ENCODE data around the gene SH3RF3. TPM values are rescaled to one million over a fixed set of nuclear protein-coding genes. Genes with fewer than 3 reads are reported as not detected.

Gene SH3RF3
- total RNA-seq, 1 donor from 2014 or later = 0.28 TPM

- H3K9me3 Mint-ChIP-seq = peaks cover 25% of the 10 kb centered on the region
These were observed 41.8 kb upstream of the SH3RF3 start for GRCh38 chr2:109087055-109087663.

GRCh38 chr2:109089602-109090300 is 39.3 kb upstream of the SH3RF3 start:
- DNase-seq (ENCODE audit: low spot score) = no peak
- Histone ChIP-seq H3K27ac (no peak overlapping the region), H3K36me3 (no peaks in the 10 kb centered on the region), H3K4me2 (no peak overlapping the region), H3K4me3 (no peak overlapping the region), H4K20me1 (ENCODE audit: low read depth) (no peaks in the 10 kb centered on the region), H3K27me3 (no peaks in the 10 kb centered on the region), H3K9me3 (ENCODE audit: low read depth) (peaks cover 12% of the 10 kb centered on the region), H3K79me2 (ENCODE audit: low read depth) (no peaks in the 10 kb centered on the region), H3K4me1 (no peaks in the 10 kb centered on the region), H3K9ac (no peak overlapping the region), H3F3A (ENCODE audit: low read depth) (no peaks in the 10 kb centered on the region), H2AFZ (replicated peaks) (no peak overlapping the region)
- TF ChIP-seq CTCF (IDR thresholded peaks at IDR 0.05) = no peak
- no peak for TF ChIP-seq EZH2 (IDR thresholded peaks at IDR 0.05)
- no peak for TF ChIP-seq EZH2phosphoT487 (IDR thresholded peaks at IDR 0.05)
- H3K27me3 Mint-ChIP-seq (ENCODE audit: insufficient read depth, low read depth) = peaks cover 5% of the 10 kb centered on the region
- H3K36me3 Mint-ChIP-seq = no peaks in the 10 kb centered on the region
- H3K27ac Mint-ChIP-seq = no peak overlapping the region
- no peaks in the 10 kb centered on the region for H3K4me1 Mint-ChIP-seq
- H3K4me3 Mint-ChIP-seq = no peak overlapping the region
- peaks cover 41% of the 10 kb centered on the region for H3K9me3 Mint-ChIP-seq

More at GRCh38 chr2:109087055-109087663, 41.8 kb upstream of the SH3RF3 start:
- Histone ChIP-seq H2AFZ (replicated peaks) (no peak overlapping the region), H3K9ac (no peak overlapping the region), H4K20me1 (ENCODE audit: low read depth) (no peaks in the 10 kb centered on the region), H3F3A (ENCODE audit: low read depth) (no peaks in the 10 kb centered on the region), H3K36me3 (no peaks in the 10 kb centered on the region), H3K27me3 (no peaks in the 10 kb centered on the region), H3K4me3 (no peak overlapping the region), H3K4me1 (no peaks in the 10 kb centered on the region), H3K4me2 (no peak overlapping the region), H3K9me3 (ENCODE audit: low read depth) (no peaks in the 10 kb centered on the region), H3K27ac (no peak overlapping the region), H3K79me2 (ENCODE audit: low read depth) (no peaks in the 10 kb centered on the region)
- TF ChIP-seq CTCF (IDR thresholded peaks at IDR 0.05) = no peak
- TF ChIP-seq EZH2phosphoT487 (IDR thresholded peaks at IDR 0.05) = no peak
- TF ChIP-seq EZH2 (IDR thresholded peaks at IDR 0.05) = no peak
- no peak overlapping the region for H3K4me3 Mint-ChIP-seq
- no peaks in the 10 kb centered on the region for H3K4me1 Mint-ChIP-seq
- DNase-seq (ENCODE audit: low spot score) = no peak
- H3K27ac Mint-ChIP-seq = peak overlapping the region; percentile 73
- H3K27me3 Mint-ChIP-seq (ENCODE audit: insufficient read depth, low read depth) = peaks cover 5% of the 10 kb centered on the region
- H3K36me3 Mint-ChIP-seq = no peaks in the 10 kb centered on the region

GRCh38 chr2:109091526-109091925 is 37.5 kb upstream of the SH3RF3 start:
- Histone ChIP-seq H3K27ac (no peak overlapping the region), H3K79me2 (ENCODE audit: low read depth) (no peaks in the 10 kb centered on the region), H3F3A (ENCODE audit: low read depth) (no peaks in the 10 kb centered on the region), H3K4me2 (no peak overlapping the region), H3K4me3 (no peak overlapping the region), H4K20me1 (ENCODE audit: low read depth) (no peaks in the 10 kb centered on the region), H3K27me3 (no peaks in the 10 kb centered on the region), H3K9me3 (ENCODE audit: low read depth) (peaks cover 18% of the 10 kb centered on the region), H2AFZ (replicated peaks) (no peak overlapping the region), H3K4me1 (no peaks in the 10 kb centered on the region), H3K36me3 (no peaks in the 10 kb centered on the region), H3K9ac (no peak overlapping the region)
- Mint-ChIP-seq H3K27me3 (ENCODE audit: insufficient read depth, low read depth) (peaks cover 3% of the 10 kb centered on the region), H3K9me3 (peaks cover 45% of the 10 kb centered on the region), H3K4me1 (no peaks in the 10 kb centered on the region), H3K4me3 (no peak overlapping the region), H3K36me3 (no peaks in the 10 kb centered on the region), H3K27ac (no peak overlapping the region)
- TF ChIP-seq EZH2phosphoT487 (IDR thresholded peaks at IDR 0.05) (no peak), CTCF (IDR thresholded peaks at IDR 0.05) (no peak), EZH2 (IDR thresholded peaks at IDR 0.05) (no peak)
- DNase-seq (ENCODE audit: low spot score) = no peak
